CD4-positive, alpha-beta memory T cell (primary cell): ENCODE measurements around the gene UTF1. TPM values are rescaled to one million over a fixed set of nuclear protein-coding genes. Genes with fewer than 3 reads are reported as not detected.

Source experiments
- CTCF ChIA-PET: fragments of 350-600 bp; sonication (Branson Sonifier 250); formaldehyde crosslinking; loops from one replicate; lab custom pipeline; 2021; ENCODE audit warnings: inconsistent platforms; ENCODE audit not compliant: partially characterized antibody; lab: Charles Lee
- POLR2A ChIA-PET: fragments of 350-600 bp; sonication (Branson Sonifier 250); formaldehyde crosslinking; loops from one replicate; lab custom pipeline; 2021; ENCODE audit not compliant: partially characterized antibody; lab: Charles Lee
- DNase-seq, 5 donors: peaks; one replicate each; pipeline versions ENCODE4 v3.0.0 to v3.0.0-alpha.2; 2020 to 2022; ENCODE audit warnings: mixed read lengths in 1 of 5
- H3K27ac ChIP-seq: one replicate; pipeline ENCODE4 v1.7.0; 2013; ENCODE audit warnings: low read depth, low read length
- H3K27me3 ChIP-seq: 2 replicates; pipeline ENCODE4 v1.7.0; 2013; ENCODE audit warnings: mild to moderate bottlenecking, low read length, moderate library complexity; ENCODE audit not compliant: insufficient read depth
- H3K36me3 ChIP-seq: 2 replicates; pipeline ENCODE4 v1.7.0; 2013; ENCODE audit warnings: mild to moderate bottlenecking, low read length, moderate library complexity; ENCODE audit not compliant: insufficient read depth
- H3K4me1 ChIP-seq: 2 replicates; pipeline ENCODE4 v1.7.0; 2013; ENCODE audit warnings: mild to moderate bottlenecking, low read length, moderate library complexity; ENCODE audit not compliant: insufficient read depth
- H3K4me3 ChIP-seq, 2 donors: one replicate each; pipeline ENCODE4 v1.7.0; 2013; ENCODE audit warnings: low read length in 2 of 2, mild to moderate bottlenecking in 1 of 2
- H3K9me3 ChIP-seq, 2 donors: one replicate each; pipeline ENCODE4 v1.7.0; 2013; ENCODE audit warnings: low read length in 2 of 2, control low read depth in 1 of 2; ENCODE audit not compliant: control insufficient read depth in 1 of 2
- H3K27ac Mint-ChIP-seq, 7 donors: one replicate each; pipeline ENCODE4 v1.8.0; 2020 to 2021; ENCODE audit warnings: mixed read lengths in 7 of 7, mild to moderate bottlenecking in 6 of 7, inconsistent platforms in 3 of 7, moderate library complexity in 3 of 7
- H3K27me3 Mint-ChIP-seq, 2 donors: one replicate each; pipeline ENCODE4 v1.8.0; 2020 to 2021; ENCODE audit warnings: mixed read lengths in 2 of 2
- H3K36me3 Mint-ChIP-seq, 2 donors: one replicate each; pipeline ENCODE4 v1.8.0; 2020 to 2021; ENCODE audit warnings: mixed read lengths in 2 of 2, inconsistent platforms in 1 of 2, mild to moderate bottlenecking in 1 of 2
- H3K4me1 Mint-ChIP-seq, 4 donors: one replicate each; pipeline ENCODE4 v1.8.0; 2020 to 2021; ENCODE audit warnings: mixed read lengths in 4 of 4, mild to moderate bottlenecking in 1 of 4
- H3K4me3 Mint-ChIP-seq, 8 donors: one replicate each; pipeline ENCODE4 v1.8.0; 2020 to 2021; ENCODE audit warnings: mixed read lengths in 8 of 8, mild to moderate bottlenecking in 7 of 8, moderate library complexity in 6 of 8, inconsistent platforms in 3 of 8
- H3K9me3 Mint-ChIP-seq, 8 donors: one replicate each; pipeline ENCODE4 v1.8.0; 2020 to 2021; ENCODE audit warnings: mixed read lengths in 8 of 8, mild to moderate bottlenecking in 5 of 8, inconsistent platforms in 3 of 8, moderate library complexity in 1 of 8
- intact Hi-C: fragments of 100-400 bp; cut with micrococcal nuclease; formaldehyde crosslinking; loops from one replicate; pipeline ENCODE4 v1.15.1; 2023
- microRNA-seq: library from miRNA; unstranded; fragments of <30 nt; microRNA quantifications from one replicate; pipeline ENCODE4 v1.2.0, GENCODE V29; 2021; ENCODE audit warnings: borderline replicate concordance, borderline number of aligned reads, borderline microRNAs expressed, mixed read lengths
- polyA plus RNA-seq, 2 donors: library from polyadenylated mRNA; unstranded; fragments of 300-500 nt; fragmentation: Illumina TruSeq; gene quantifications; one replicate each; pipeline ENCODE4 v1.2.3, GENCODE V29; 2021
- total RNA-seq, 2 experiments: library from RNA; stranded (reverse); gene quantifications; one replicate each; pipeline ENCODE4 v1.2.3, GENCODE V29; 2021

The UTF1 gene
- total and polyA plus RNA-seq, 4 experiments from 2014 or later, result not detected

GRCh38 chr10:133280391-133281059 is 50.5 kb downstream of the UTF1 start:
- intact Hi-C loops, result no loop called here
- Histone ChIP-seq H3K36me3 (peaks cover 40% of the 10 kb centered on the region), H3K27ac (no peak overlapping the region), H3K4me3 (no peak overlapping the region), H3K27me3 (no peaks in the 10 kb centered on the region), H3K4me1 (peaks cover 39% of the 10 kb centered on the region), H3K9me3 (no peaks in the 10 kb centered on the region)
- no peaks in the 10 kb centered on the region for H3K27me3 Mint-ChIP-seq
- DNase-seq, result no peak
- H3K27ac Mint-ChIP-seq, result peak overlapping the region in 5 of 7 donors; percentile 11 to 98 (median 97)
- peaks cover 23 to 43% of the 10 kb centered on the region in 2 donors for H3K36me3 Mint-ChIP-seq
- H3K4me3 Mint-ChIP-seq, result no peak overlapping the region
- CTCF ChIA-PET, result interaction anchor here (1.5 to 3.1 kb wide), 2 partner anchors 27 kb away, joined by 7 to 16 read pairs; no protein-coding TSS in a partner anchor
- no peaks in the 10 kb centered on the region for H3K9me3 Mint-ChIP-seq
- POLR2A ChIA-PET, result interaction anchor here (0.7 to 11.6 kb wide), 3 partner anchors 19 to 78 kb away, joined by 3 to 236 read pairs (median 8); no protein-coding TSS in a partner anchor
- peaks cover 15 to 37% (median 29%) of the 10 kb centered on the region in 4 donors for H3K4me1 Mint-ChIP-seq

DNA sequence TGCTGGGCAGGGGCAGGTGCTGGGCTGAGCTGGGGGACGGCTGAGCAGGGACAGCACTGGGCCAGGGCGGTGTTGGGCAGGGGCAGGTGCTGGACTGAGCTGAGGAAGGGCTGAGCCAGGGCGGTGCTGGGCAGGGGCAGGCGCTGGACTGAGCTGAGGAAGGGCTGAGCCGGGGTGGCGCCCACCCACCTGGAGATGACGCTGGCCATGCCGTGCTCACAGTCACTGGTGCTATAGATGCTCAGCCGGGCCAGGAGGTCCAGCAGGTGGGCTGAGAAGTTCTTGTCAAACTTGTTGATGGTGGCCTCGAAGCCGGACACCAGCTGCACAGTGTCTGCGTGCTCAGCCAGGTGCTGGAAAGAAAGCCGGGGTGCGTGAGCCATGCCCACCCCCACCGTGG is 51.1 kb downstream of the UTF1 start:
- Mint-ChIP-seq H3K27ac (no peak overlapping the region), H3K36me3 (peaks cover 28 to 43% of the 10 kb centered on the region in 2 donors), H3K27me3 (no peaks in the 10 kb centered on the region), H3K9me3 (no peaks in the 10 kb centered on the region), H3K4me1 (peaks cover 17 to 36% (median 27%) of the 10 kb centered on the region in 4 donors), H3K4me3 (no peak overlapping the region)
- Histone ChIP-seq H3K9me3 (no peaks in the 10 kb centered on the region), H3K27me3 (no peaks in the 10 kb centered on the region), H3K4me1 (peaks cover 36% of the 10 kb centered on the region), H3K36me3 (peaks cover 45% of the 10 kb centered on the region), H3K27ac (no peak overlapping the region), H3K4me3 (no peak overlapping the region)
- ChIA-PET CTCF (interaction anchor here (1.0 to 1.5 kb wide), 2 partner anchors 22 to 26 kb away, joined by 3 to 7 read pairs; no protein-coding TSS in a partner anchor), POLR2A (interaction anchor here (2.5 to 11.6 kb wide), 2 partner anchors 20 to 26 kb away, joined by 8 to 236 read pairs; no protein-coding TSS in a partner anchor)
- intact Hi-C loops, result no loop called here
- DNase-seq, result no peak

Small RNA genes lying within 50 kb of the gene (microRNA-seq; reads per million reads assigned to microRNA genes)
- not detected for gene MIR202

Other genes starting within 250 kb of the UTF1 start
- not detected for gene ADGRA1, start 142.3 kb upstream of the UTF1 start, total RNA-seq
- not detected for gene ADGRA1, start 142.3 kb upstream of the UTF1 start, polyA plus RNA-seq
- gene KNDC1, start 70.0 kb upstream of the UTF1 start, total RNA-seq, result 1 to 10 TPM in 1 of 2 experiments, under 1 TPM in 1; 0.87 to 1.4 TPM
- under 1 TPM in 1 of 2 donors, not detected in 1; 0.09 TPM for gene KNDC1, start 70.0 kb upstream of the UTF1 start, polyA plus RNA-seq
- gene VENTX, start 7.6 kb downstream of the UTF1 start, total RNA-seq, result not detected
- gene VENTX, start 7.6 kb downstream of the UTF1 start, polyA plus RNA-seq, result not detected
- gene ADAM8, start 46.7 kb downstream of the UTF1 start, total RNA-seq, result 10 to 100 TPM; 87.2 to 90.3 TPM
- 10 to 100 TPM; 63.9 to 97.8 TPM for gene ADAM8, start 46.7 kb downstream of the UTF1 start, polyA plus RNA-seq
- gene TUBGCP2, start 78.7 kb downstream of the UTF1 start, total RNA-seq, result 10 to 100 TPM; 66.5 to 74.0 TPM
- 10 to 100 TPM; 14.1 to 40.8 TPM for gene TUBGCP2, start 78.7 kb downstream of the UTF1 start, polyA plus RNA-seq
- 10 to 100 TPM; 31.5 to 33.1 TPM for gene ZNF511, start 78.7 kb downstream of the UTF1 start, total RNA-seq
- 100 to 1,000 TPM in 1 of 2 donors, 10 to 100 TPM in 1; 69.0 to 107 TPM for gene ZNF511, start 78.7 kb downstream of the UTF1 start, polyA plus RNA-seq
- 1 to 10 TPM; 6.4 to 7.2 TPM for gene CALY, start 106.7 kb downstream of the UTF1 start, total RNA-seq
- gene CALY, start 106.7 kb downstream of the UTF1 start, polyA plus RNA-seq, result 1 to 10 TPM; 1.4 to 2.2 TPM
- gene PRAP1, start 117.2 kb downstream of the UTF1 start, total RNA-seq, result not detected
- not detected for gene PRAP1, start 117.2 kb downstream of the UTF1 start, polyA plus RNA-seq
- 10 to 100 TPM; 17.1 to 18.1 TPM for gene FUOM, start 127.8 kb downstream of the UTF1 start, total RNA-seq
- gene FUOM, start 127.8 kb downstream of the UTF1 start, polyA plus RNA-seq, result 10 to 100 TPM; 15.6 to 16.3 TPM
- 10 to 100 TPM; 29.7 to 30.6 TPM for gene ECHS1, start 143.1 kb downstream of the UTF1 start, total RNA-seq
- gene ECHS1, start 143.1 kb downstream of the UTF1 start, polyA plus RNA-seq, result 100 to 1,000 TPM in 1 of 2 donors, 10 to 100 TPM in 1; 81.4 to 117 TPM
- gene PAOX, start 149.0 kb downstream of the UTF1 start, total RNA-seq, result 1 to 10 TPM; 9.1 to 9.5 TPM
- 10 to 100 TPM in 1 of 2 donors, 1 to 10 TPM in 1; 7.6 to 10.3 TPM for gene PAOX, start 149.0 kb downstream of the UTF1 start, polyA plus RNA-seq
- gene MTG1, start 163.9 kb downstream of the UTF1 start, total RNA-seq, result 10 to 100 TPM; 64.8 to 65.4 TPM
- gene MTG1, start 163.9 kb downstream of the UTF1 start, polyA plus RNA-seq, result 10 to 100 TPM; 32.6 to 37.0 TPM
- gene SPRN, start 194.4 kb downstream of the UTF1 start, total RNA-seq, result not detected
- gene SPRN, start 194.4 kb downstream of the UTF1 start, polyA plus RNA-seq, result under 1 TPM; 0.14 to 0.26 TPM
- 10 to 100 TPM; 10.5 to 11.2 TPM for gene SCART1, start 223.7 kb downstream of the UTF1 start, total RNA-seq
- 1 to 10 TPM in 1 of 2 donors, under 1 TPM in 1; 0.49 to 1.2 TPM for gene SCART1, start 223.7 kb downstream of the UTF1 start, polyA plus RNA-seq